DND-41 (cell line): ENCODE measurements around the gene SLC7A7.

ENCODE experiments used
- CTCF ChIP-seq: IDR thresholded peaks from 2 replicates; pipeline ENCODE4 v1.5.1; 2012; ENCODE audit warnings: borderline replicate concordance, low read length, moderate library complexity, mild to moderate bottlenecking; ENCODE audit not compliant: poor library complexity, severe bottlenecking; ENCODE audit errors: extremely low read depth
- EZH2 ChIP-seq: IDR thresholded peaks from 3 replicates; pipeline ENCODE4 v1.6.1; 2012; ENCODE audit warnings: borderline replicate concordance, low read depth, mild to moderate bottlenecking, moderate library complexity, low read length, inconsistent platforms; ENCODE audit not compliant: severe bottlenecking

- TF ChIP-seq CTCF (no peak), EZH2 (no peak)
Measured at GRCh38 chr14:22780941-22781300, 34.3 kb downstream of the SLC7A7 start.
